ENCODE measurements around the gene DOCK3. TPM values are rescaled to one million over a fixed set of nuclear protein-coding genes. Genes with fewer than 3 reads are reported as not detected.
"Not testable (repeated sequence)": the region's sequence is repeated elsewhere in the genome, so short reads cannot be mapped to it uniquely, and the experiment has no call there.

DOCK3 gene
- total RNA-seq, 1 experiment from 2014 or later, result 0.51 TPM

DNA sequence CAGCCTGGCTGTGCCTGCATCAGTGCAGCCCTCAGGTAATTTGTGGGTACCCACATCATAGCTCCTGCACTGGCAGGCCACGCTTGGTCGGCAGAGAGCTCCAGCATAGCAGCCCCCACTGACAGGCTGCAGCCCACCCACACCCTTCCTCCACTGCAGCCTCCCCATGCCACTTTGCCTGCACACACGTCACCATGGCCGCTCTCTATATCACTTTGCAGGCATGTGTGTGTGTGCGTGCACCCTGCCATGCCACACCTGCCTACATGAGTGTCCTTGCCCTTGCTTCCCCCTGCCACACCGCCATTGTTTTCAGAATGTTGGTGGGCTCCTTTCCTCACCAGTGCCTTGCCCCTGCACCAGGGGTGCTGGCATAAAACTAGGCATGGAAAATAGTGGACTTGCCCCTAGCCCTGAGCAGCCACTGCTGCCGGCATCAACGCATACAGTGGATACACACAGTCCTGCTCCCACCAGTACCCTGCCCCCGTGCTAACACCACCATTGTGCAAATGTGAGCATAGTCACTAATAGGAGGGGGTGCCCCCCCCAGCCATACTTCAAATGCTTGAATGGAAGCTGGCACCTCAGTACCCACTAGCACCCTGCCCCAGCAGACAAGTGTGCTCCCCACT lies 431.6 kb downstream of the DOCK3 start:
- no peak for DNase-seq (ENCODE audit: low read depth)

DNA sequence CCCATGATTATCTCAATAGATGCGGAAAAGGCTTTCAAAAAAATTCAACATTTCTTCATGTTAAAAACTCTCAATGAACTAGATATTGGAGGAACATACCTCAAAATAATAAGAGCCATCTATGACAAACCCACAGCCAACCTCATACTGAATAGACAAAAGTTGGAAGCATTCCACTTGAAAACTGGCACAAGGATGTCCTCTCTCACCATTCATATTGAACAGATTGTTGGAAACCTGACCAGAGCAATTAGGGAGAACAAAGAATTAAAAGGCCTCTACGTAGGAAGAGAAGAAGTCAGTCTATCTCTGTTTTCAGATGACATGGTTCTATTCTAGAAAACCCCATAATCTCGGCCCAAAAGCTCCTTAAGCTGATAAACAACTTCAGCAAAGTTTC lies 435.9 kb downstream of the DOCK3 start:
- no peak for DNase-seq (ENCODE audit: low read depth)

DNA sequence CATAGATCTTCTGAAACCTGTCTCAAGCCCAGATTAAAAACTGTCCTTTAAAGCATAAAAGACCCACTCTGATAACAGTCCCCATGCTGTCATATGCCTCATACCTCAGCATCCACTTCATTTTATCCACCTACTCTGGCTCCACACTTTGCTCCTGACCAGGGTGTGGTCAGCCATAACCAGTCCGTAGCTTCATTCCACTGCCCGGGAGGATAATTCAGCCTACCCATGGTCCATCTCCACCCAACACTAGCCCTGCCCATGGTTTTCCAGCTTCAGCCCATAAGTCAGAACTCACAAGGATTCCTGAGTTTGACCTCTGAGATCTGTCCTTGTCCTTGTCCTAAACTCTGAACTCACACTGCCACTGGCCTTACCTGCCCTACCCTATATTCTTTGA lies 448.2 kb downstream of the DOCK3 start:
- no peak for DNase-seq (ENCODE audit: low read depth)

DNA sequence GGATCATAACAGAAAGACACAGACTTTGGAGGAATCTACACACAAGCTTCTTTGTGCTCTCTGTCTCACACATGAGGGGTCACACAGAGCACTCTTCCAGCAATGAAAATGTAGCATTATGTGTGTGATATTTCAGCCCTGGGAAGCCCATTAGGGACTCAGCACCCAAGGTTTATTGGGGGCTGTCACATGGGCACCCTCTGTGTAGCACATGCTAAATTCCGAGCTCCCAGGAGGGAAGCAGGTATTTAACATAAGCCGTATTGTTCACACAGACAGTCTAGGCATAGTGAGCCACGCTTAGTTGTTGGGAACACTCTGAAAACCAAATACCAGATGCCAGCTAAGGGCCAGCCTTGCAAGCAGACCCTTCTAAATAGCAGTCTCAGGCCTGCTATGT lies 448.8 kb downstream of the DOCK3 start:
- no peak for DNase-seq (ENCODE audit: low read depth)

DNA sequence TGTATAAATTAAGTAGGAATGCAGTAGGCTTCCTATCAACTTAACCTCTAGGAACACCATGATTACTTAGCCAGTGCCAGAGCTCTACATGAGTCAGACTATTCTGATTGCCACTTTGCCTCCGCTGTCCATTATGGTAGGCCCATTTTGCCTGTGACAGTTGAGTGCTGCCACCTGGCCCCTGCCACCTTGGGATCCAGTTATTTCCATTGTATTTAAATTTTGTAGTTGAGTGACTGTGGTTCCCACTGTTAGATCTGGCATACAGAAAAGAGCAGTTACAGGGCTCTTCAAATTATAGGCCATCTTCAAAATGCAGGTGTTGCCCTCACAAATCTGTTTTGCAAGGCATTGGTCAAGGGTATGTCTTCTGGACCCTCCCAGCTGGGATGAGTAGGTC lies 456.9 kb downstream of the DOCK3 start:
- DNase-seq (ENCODE audit: low read depth), result not testable (repeated sequence)

DNA sequence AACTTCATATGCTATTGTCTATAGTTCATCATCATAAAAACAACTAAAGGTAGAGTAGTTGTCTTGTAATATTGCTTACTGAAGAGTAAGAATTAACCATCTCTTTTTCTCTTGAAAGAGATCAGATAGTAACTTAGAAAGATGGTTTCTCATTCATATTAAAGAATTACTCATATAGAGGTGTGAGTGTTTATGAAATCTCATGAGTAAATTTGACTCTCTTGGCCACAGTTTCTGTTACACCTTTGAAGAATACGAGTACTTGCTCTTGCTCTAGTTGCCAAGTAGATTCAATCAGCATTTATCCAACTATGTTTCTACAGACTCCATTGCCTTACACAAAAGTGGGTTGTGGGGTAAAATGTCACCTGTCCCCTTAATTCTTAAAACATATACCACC lies 463.0 kb downstream of the DOCK3 start:
- no peak for DNase-seq (ENCODE audit: low read depth)

DNA sequence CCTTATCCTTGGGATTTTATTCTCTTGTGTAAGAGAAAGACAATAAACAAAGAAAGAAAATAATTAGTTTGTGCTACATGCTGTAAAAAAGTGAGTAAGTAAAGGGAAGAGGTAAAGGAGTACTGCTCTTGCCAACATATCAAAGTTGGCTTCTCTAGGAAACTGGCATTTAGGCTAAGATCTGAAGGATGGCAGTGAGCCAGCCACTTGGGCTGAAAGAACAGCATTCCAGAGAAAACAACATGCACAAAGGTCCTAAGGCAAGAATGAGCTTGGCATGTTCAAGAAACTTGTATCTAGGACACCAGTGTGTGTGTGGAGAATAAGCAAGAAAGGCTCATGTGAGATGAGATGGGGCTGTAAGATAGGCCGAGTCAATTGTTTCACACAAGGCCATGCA lies 464.9 kb downstream of the DOCK3 start:
- no peak for DNase-seq (ENCODE audit: low read depth)

DNA sequence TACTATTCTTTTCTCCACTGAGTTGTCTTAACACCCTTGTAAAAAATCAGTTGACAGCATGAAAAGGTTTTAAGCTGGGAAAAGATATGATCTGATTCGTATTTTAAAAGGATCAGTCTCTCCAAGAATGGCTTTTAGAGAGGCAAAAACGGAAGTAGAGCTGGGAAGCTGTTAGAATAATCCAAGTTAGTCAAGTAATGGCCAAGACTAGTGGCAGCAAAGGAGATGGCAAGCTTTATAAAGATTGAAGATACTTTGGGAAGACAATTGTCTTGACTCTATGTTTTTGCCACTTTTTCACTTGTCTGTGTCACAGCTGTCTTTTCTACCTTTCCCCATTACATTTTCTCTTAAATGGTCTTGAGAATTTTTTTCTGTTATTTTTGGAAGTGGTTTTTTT lies 466.8 kb downstream of the DOCK3 start:
- no peak for DNase-seq (ENCODE audit: low read depth)

DNA sequence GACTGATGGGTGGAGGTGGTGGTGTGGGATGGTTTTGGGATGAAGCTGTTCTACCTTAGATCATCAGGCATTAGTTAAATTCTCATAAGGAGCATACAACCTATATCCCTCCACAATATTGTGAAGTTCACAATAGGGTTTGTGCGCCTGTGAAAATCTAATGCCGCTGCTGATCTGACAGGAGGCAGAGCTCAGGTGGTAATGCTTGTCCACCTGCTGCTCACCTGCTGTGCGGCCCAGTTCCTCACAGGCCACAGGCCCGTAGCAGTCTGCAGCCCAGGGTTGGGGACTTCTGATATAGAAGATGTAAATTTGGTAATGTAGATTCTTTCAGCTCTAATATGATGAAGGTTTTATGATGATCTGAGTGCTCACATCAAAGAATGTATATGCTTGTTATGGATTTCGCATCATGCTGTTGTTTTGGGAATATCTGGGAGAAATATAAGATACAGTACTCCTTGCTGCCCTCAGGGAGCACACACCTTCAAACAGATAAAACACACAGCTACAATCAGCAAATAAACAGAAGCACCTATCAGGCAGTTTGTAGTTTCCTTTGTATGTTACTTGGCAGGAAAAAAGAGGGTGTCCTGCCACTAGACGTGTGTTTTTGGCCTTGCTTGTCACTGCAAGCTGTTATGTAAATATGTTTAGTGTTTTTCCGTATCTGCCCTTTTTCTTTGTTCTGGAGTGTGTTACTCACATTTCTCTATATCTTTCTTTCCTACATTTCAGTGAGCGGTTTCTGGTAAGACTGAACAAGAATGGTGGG lies 471.3 kb downstream of the DOCK3 start:
- DNase-seq (ENCODE audit: low read depth), result no peak

DNA sequence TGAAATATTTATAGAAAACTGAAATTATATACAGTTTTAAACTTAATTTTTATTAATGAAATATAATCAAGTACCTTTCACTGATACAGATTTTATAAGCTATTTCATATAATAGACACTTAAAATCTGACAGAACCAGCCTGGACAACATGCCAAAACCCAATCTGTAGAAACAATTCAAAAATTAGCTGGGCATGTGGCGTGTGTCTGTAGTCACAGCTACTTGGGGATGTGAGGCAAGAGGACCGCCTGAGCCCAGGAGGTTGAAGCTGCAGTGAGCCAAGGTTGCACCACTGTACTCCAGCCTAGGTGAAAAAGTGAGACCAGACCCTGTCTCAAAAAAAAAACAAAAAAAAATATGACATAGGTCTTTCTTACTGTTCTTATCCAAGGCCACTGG lies 472.1 kb downstream of the DOCK3 start:
- DNase-seq (ENCODE audit: low read depth), result no peak

DNA sequence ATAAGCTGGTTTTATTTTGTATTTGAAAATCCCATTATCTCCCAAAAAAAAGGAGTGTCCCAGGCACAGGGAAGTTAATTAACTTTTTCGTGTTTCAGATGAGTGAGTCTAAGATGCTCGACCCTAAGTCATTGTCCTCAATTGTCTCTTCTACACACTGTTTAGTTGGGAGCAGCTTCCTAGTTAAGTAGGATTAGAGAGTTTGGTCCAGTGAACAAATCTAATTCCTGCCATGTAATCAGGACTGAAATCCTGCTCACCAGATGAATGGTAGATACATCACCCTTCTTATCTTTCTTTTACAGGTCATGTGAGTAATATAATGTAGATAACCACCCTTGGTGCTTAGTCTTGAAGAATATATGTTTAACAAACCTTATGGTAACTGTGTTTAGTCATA lies 481.4 kb downstream of the DOCK3 start:
- no peak for DNase-seq (ENCODE audit: low read depth)

DNA sequence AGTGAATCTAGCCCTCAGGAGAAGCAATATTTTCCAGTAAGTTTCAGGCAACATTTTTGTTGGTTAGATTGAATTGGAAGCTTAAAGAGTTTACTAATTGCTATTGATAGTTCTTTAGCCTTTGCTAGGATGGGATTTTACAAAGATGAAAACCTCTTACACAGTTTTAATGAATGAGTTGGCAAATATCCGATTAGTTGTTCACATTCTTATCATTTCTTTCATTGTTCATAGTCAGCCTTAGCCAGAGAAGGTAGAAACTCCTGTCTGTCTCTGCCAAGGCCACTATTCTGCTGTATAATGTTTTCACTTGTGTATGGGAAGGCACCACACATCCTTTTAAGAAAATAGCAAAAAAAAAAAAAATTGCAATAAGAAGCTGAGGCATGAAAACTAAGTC lies 488.3 kb downstream of the DOCK3 start:
- no peak for DNase-seq (ENCODE audit: low read depth)

DNA sequence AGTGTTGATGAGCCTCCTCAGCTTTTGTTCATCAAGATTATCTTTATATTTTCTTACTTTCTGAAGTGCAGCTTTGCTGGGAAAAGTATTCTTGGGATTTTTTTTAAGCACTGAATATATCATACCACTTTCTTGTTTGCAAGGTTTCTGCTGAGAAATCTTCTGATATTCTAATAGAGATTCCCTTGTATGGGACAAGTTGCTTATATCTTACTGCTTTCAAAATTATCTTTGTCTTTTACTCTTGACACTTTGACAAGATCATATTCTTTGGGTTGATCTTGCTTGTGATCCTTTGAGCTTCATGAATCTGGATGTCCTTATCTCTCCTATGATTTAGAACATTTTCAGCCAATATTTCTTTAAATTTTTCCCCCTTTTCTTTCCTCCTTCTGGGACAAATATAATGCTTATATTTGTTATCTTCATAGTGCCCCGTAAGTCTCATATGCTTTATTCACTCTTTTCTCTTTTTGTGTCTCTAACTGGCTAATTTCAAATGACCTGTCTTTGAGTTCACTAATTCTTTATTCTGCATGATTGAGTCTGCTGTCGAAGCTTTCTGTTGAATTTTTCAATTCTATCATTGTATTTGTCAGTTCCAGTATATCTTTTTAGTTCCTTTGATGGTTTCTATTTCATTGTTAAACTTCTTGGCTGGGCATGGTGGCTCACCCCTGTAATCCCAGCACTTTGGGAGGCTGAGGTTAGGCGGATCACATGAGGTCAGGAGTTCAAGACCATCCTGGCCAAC lies 499.0 kb downstream of the DOCK3 start:
- no peak for DNase-seq (ENCODE audit: low read depth)

DNA sequence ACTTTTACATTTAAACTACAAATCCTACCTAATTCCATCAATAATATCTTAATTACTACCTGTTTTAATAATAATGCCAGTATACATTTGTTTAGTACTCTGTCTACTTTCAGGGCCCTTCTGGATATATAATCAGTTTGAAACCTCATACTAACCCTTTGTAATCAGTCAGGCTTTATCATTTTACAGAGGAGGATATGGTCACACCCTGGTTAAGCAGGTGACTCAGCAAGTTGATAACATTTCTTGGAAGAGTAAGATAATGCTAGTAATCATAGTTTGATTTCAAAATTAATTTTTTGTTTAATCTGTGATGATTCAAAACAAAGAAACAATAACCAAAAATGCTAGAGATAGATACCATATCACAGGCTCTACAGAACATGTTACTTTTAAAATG lies 502.2 kb downstream of the DOCK3 start:
- no peak for DNase-seq (ENCODE audit: low read depth)

DNA sequence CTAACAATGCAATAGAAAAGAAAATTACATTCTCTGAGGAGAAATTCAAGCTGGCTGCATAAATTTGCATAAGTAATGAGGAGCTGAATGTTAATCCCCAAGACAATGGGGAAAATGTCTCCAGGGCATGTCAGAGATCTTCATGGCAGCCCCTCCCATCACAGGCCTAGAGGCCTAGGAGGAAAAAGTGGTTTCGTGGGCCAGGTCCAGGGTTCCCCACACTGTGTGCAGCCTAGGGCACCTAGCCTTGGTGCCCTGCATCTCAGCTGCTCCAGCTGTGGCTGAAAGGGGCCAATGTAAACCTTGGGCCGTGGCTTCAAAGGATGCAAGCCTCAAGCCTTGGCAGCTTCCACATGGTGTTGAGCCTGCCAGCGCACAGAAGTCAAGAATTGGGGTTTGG lies 511.7 kb downstream of the DOCK3 start:
- DNase-seq (ENCODE audit: low read depth), result not testable (repeated sequence)

DNA sequence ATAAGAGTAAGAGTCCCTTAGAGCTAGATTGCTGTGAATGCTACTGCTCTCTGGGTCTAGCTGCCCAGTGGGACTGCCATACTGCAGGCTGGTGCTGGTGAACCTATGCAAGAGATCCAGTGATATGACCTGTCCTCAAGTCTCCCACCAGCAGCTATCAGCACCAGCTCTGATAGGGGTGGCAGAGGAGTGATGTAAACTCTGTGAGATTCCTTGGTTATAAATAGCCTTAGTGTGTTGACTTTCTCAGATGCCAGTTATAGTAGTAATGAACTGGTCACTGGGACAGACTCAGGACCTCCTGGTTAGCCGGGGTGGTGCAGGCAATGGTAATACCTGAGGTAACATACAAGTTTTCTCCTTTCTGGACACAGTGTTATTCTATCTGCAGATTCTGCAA lies 515.5 kb downstream of the DOCK3 start:
- no peak for DNase-seq (ENCODE audit: low read depth)

DNA sequence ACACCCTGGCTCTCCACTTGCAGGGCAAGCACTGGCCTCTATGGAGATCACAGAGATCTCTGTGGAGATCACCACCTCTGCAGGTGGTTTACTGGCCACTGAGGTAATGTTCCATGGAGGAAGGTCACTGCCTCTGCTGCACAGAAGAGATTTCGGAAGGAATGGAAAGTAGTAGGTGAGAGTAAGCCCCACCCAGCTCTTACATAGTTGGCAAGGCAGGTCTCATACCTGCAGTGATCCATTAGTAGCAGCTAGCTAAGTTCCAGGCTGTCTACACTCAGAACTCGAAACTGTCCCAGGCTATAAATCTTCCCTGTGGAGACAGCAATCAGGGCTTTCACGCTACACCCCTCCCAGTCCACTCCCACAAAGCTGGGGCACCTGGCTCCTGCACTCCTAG lies 516.1 kb downstream of the DOCK3 start:
- DNase-seq (ENCODE audit: low read depth), result no peak

DNA sequence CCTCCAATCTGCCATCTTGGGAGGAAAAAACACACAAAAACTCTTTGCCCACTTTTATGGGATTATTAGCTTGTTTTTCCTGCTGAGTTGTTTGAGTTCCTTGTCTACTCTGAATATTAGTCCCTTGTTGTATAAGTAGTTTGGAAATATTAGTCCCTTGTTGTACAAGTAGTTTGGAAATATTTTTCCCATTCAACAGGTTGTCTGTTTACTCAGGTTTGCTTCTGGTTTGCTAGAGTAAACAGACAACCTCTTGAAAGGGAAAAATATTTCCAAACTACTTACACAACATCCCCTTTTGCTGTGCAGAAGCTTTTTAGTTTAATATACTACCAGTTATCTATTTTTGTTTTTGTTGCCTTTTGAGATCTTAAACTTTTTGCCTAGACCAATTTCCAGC lies 517.0 kb downstream of the DOCK3 start:
- DNase-seq (ENCODE audit: low read depth), result no peak

DNA sequence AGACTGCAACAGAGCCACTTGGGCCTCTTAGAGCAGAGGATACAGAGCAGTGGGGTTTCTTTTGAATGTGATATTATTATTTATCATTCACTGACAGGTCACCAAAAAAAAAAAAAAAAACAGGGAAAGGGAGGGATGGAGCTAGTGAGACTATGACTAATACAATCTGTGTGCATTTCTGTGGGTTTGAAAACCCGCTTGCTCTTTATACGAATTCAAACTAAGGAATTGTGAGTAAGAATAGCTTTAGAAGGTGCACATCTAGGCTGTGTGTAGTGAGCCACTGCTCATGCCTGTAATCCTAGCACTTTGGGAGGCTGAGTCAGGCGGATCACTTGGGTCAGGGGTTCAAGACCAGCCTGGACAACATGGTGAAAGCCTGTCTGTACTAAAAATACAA lies 523.8 kb downstream of the DOCK3 start:
- peak; percentile 15 for DNase-seq (ENCODE audit: low read depth)

DNA sequence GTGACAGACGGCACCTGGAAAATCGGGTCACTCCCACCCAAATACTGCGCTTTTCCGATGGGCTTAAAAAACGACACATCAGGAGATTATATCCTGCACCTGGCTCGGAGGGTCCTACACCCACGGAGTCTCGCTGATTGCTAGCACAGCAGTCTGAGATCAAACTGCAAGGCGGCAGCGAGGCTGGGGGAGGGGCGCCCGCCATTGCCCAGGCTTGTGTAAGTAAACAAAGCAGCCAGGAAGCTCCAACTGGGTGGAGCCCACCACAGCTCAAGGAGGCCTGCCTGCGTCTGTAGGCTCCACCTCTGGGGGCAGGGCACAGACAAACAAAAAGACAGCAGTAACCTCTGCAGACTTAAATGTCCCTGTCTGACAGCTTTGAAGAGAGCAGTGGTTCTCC lies 524.6 kb downstream of the DOCK3 start:
- DNase-seq (ENCODE audit: low read depth), result not testable (repeated sequence)

DNA sequence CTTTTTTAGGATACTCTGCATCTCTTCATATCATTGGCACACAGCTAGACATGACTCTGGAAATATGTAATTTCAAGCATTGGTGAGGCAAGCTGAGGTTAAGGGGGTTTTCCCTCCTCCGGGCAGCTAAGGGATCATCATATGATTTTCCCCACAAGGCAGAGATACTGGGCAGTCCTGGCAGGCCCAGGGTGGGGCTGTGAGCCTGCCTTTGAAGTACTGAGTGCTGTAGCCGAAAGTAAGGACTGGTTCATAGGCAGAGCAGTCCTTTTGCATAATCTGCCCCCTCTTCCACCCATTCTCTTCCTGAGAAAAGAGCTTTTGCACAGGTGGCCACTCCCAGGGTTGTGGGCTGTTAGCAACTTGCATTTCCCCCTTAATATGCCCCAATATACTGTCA lies 541.6 kb downstream of the DOCK3 start:
- DNase-seq (ENCODE audit: low read depth), result no peak

DNA sequence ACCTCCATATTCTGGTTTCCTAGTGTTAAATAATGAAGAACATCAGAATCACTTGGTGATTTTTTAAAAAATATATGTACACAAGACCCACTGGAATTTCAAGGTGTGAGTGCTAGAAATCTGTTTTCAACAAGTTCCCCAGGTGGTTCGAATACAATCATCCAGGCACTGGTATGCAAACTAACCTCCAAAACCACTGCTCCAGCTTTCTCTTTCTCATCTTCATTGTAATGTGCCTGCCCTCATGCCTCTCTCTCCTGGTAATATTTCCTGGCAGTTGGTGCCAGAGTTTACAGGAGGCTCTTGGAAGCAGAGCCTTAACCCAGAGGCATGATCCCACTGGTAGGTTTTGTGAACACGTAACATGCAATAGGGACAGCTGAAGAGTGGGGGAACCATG lies 547.2 kb downstream of the DOCK3 start:
- no peak for DNase-seq (ENCODE audit: low read depth)

DNA sequence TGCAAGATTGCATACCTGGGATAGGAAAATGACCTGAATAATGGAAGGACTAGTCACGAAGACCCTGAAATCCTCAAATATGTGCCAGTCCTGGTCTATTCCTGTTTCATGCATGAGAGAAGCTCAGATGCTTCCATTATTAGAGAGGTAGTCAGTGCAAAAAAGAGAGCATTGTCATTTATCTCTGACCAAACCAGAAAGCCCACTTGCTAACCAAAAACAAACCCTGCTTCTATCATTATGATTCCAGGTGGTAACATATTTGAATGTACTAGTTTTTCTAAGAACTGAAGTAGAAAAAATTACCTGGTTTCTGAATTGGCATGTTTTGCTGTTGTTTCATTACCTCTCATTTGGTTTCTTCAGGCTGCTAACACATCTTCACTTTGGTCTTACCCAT lies 549.6 kb downstream of the DOCK3 start:
- no peak for DNase-seq (ENCODE audit: low read depth)
